ENCODE measurements around the gene DAPL1.
"Not testable (repeated sequence)": the region's sequence is repeated elsewhere in the genome, so short reads cannot be mapped to it uniquely, and the experiment has no call there.

- TF ChIP-seq CTCF, EP300, POLR2A, POLR2AphosphoS5 (IDR thresholded peaks at IDR 0.05): not testable (repeated sequence)
Measured at GRCh38 chr2:158847526-158847925, 52.4 kb downstream of the DAPL1 start.
